ENCODE measurements around the gene GYPA. TPM values are rescaled to one million over a fixed set of nuclear protein-coding genes. Genes with fewer than 3 reads are reported as not detected.
"Not testable (repeated sequence)": the region's sequence is repeated elsewhere in the genome, so short reads cannot be mapped to it uniquely, and the experiment has no call there.

Gene GYPA
- total RNA-seq, 6 experiments from 2014 or later, result not detected

GRCh38 chr4:144169211-144169610 lies 28.7 kb upstream of the GYPA start:
- Mint-ChIP-seq H3K27ac (no peak overlapping the region), H3K36me3 (ENCODE audit: low read depth) (no peaks in the 10 kb centered on the region), H3K4me1 (ENCODE audit: low read depth) (no peaks in the 10 kb centered on the region), H3K9me3 (no peaks in the 10 kb centered on the region), H3K4me3 (no peak overlapping the region), H3K27me3 (ENCODE audit: insufficient read depth) (peaks cover 3% of the 10 kb centered on the region)
- DNase-seq, result no peak
- no peak for TF ChIP-seq CTCF (IDR thresholded peaks at IDR 0.05)

GRCh38 chr4:144154044-144154443 lies 13.5 kb upstream of the GYPA start:
- no peaks in the 10 kb centered on the region for H3K36me3 Mint-ChIP-seq (ENCODE audit: low read depth)
- TF ChIP-seq CTCF (IDR thresholded peaks at IDR 0.05), result no peak
- no peaks in the 10 kb centered on the region for H3K4me1 Mint-ChIP-seq (ENCODE audit: low read depth)
- no peak overlapping the region; the same call in 1 of the 2 replicates for H3K4me3 Mint-ChIP-seq
- H3K9me3 Mint-ChIP-seq, result peaks cover 11% of the 10 kb centered on the region
- DNase-seq, result no peak
- H3K27ac Mint-ChIP-seq, result no peak overlapping the region
- peaks cover 4% of the 10 kb centered on the region; the same call in 1 of the 2 replicates for H3K27me3 Mint-ChIP-seq (ENCODE audit: insufficient read depth)

- peak; percentile 84 for TF ChIP-seq CTCF (IDR thresholded peaks at IDR 0.05)
- DNase-seq, result peak; percentile 7
- H3K4me1 Mint-ChIP-seq (ENCODE audit: low read depth); H3K9me3 Mint-ChIP-seq; H3K36me3 Mint-ChIP-seq (ENCODE audit: low read depth); H3K27ac Mint-ChIP-seq; H3K27me3 Mint-ChIP-seq (ENCODE audit: insufficient read depth); H3K4me3 Mint-ChIP-seq: not testable (repeated sequence)
Measured at GRCh38 chr4:144142690-144143326, 2.3 kb upstream of the GYPA start.

GRCh38 chr4:144141493-144141892 lies 975 bp upstream of the GYPA start:
- Mint-ChIP-seq H3K9me3 (no peaks in the 10 kb centered on the region), H3K4me1 (ENCODE audit: low read depth) (no peaks in the 10 kb centered on the region), H3K27ac (no peak overlapping the region), H3K27me3 (ENCODE audit: insufficient read depth) (peaks cover 2% of the 10 kb centered on the region; the same call in 1 of the 2 replicates), H3K4me3 (no peak overlapping the region), H3K36me3 (ENCODE audit: low read depth) (no peaks in the 10 kb centered on the region)
- no peak for DNase-seq
- no peak for TF ChIP-seq CTCF (IDR thresholded peaks at IDR 0.05)

GRCh38 chr4:144139991-144140390 lies 527 bp downstream of the GYPA start:
- H3K36me3 Mint-ChIP-seq (ENCODE audit: low read depth); H3K4me1 Mint-ChIP-seq (ENCODE audit: low read depth); H3K27me3 Mint-ChIP-seq (ENCODE audit: insufficient read depth); H3K4me3 Mint-ChIP-seq; H3K27ac Mint-ChIP-seq; DNase-seq; H3K9me3 Mint-ChIP-seq: not testable (repeated sequence)

- H3K4me3 Mint-ChIP-seq; H3K27ac Mint-ChIP-seq; H3K27me3 Mint-ChIP-seq (ENCODE audit: insufficient read depth); H3K9me3 Mint-ChIP-seq; H3K4me1 Mint-ChIP-seq (ENCODE audit: low read depth); DNase-seq; H3K36me3 Mint-ChIP-seq (ENCODE audit: low read depth): not testable (repeated sequence)
Measured at GRCh38 chr4:144139547-144139946, 971 bp downstream of the GYPA start.

GRCh38 chr4:144138239-144138638 lies 2.3 kb downstream of the GYPA start:
- H3K4me3 Mint-ChIP-seq; H3K27ac Mint-ChIP-seq; DNase-seq; H3K27me3 Mint-ChIP-seq (ENCODE audit: insufficient read depth); H3K9me3 Mint-ChIP-seq; H3K36me3 Mint-ChIP-seq (ENCODE audit: low read depth); H3K4me1 Mint-ChIP-seq (ENCODE audit: low read depth): not testable (repeated sequence)

- H3K4me1 Mint-ChIP-seq (ENCODE audit: low read depth); H3K4me3 Mint-ChIP-seq; H3K9me3 Mint-ChIP-seq; H3K36me3 Mint-ChIP-seq (ENCODE audit: low read depth); H3K27ac Mint-ChIP-seq; H3K27me3 Mint-ChIP-seq (ENCODE audit: insufficient read depth); DNase-seq: not testable (repeated sequence)
Measured at GRCh38 chr4:144137137-144137931, 3.2 kb downstream of the GYPA start.

- not testable (repeated sequence) for H3K4me3 Mint-ChIP-seq; H3K36me3 Mint-ChIP-seq (ENCODE audit: low read depth); H3K27ac Mint-ChIP-seq; H3K27me3 Mint-ChIP-seq (ENCODE audit: insufficient read depth); H3K9me3 Mint-ChIP-seq; DNase-seq; H3K4me1 Mint-ChIP-seq (ENCODE audit: low read depth)
Measured at GRCh38 chr4:144136189-144136588, 4.3 kb downstream of the GYPA start.

- H3K36me3 Mint-ChIP-seq (ENCODE audit: low read depth); DNase-seq; H3K27ac Mint-ChIP-seq; H3K9me3 Mint-ChIP-seq; H3K4me1 Mint-ChIP-seq (ENCODE audit: low read depth); H3K4me3 Mint-ChIP-seq; H3K27me3 Mint-ChIP-seq (ENCODE audit: insufficient read depth): not testable (repeated sequence)
Measured at GRCh38 chr4:144130167-144130566, 10.4 kb downstream of the GYPA start.

Data from HFFc6 (cell line).